K562 (cell line): ENCODE measurements around the gene UNC50. TPM values are rescaled to one million over a fixed set of nuclear protein-coding genes. Genes with fewer than 3 reads are reported as not detected.

ENCODE experiments used
- ATAC-seq: fragments of 200-7000 bp; cut with Tn5 transposase; 3 replicates; pipeline ENCODE4 v1.9.1; 2020; ENCODE audit warnings: moderate library complexity
- BruUV-seq: library from RNA; stranded (reverse); fragments of 400-500 nt; replicated peaks from 2 replicates; lab custom pipeline; 2021; lab: Mats Ljungman, UMichigan
- CTCF ChIA-PET: fragments of 300-600 bp; formaldehyde crosslinking; extraction: SDS; loops from one replicate; lab custom pipeline; 2021; ENCODE audit warnings: low intra/inter-chr PET ratio; lab: Yijun Ruan, JAX
- POLR2A ChIA-PET: fragments of 300-600, 350-650 bp; sonication (Branson Sonifier 250); formaldehyde crosslinking; extraction: SDS; loops from one replicate; lab custom pipeline; 2021; ENCODE audit warnings: antibody characterized with exemption, inconsistent platforms; lab: Yijun Ruan, JAX
- DNase-seq, 4 experiments: peaks; one replicate each; pipeline versions ENCODE4 v3.0.0 to v3.0.0-alpha.2; 2011 to 2018; ENCODE audit warnings: low spot score in 3 of 4, mixed read lengths in 3 of 4; ENCODE audit errors: extremely low read depth in 1 of 4
- FAIRE-seq: peaks from 2 replicates; lab custom pipeline; 2011; peaks lifted over from hg19 to GRCh38; lab: Jason Lieb, UNC
- H2AFZ ChIP-seq: 2 replicates; pipeline ENCODE4 v1.6.0; 2011; ENCODE audit warnings: low read depth, low read length, control low read depth, inconsistent platforms
- H3K27ac ChIP-seq: fragments of 200-600 bp; 3 replicates; pipeline ENCODE4 v1.8.0; 2011; ENCODE audit warnings: low read depth, mild to moderate bottlenecking, control low read depth, inconsistent platforms, low read length, moderate library complexity, mixed read lengths; ENCODE audit errors: extremely low read depth
- H3K27me3 ChIP-seq, 2 experiments: fragments of 300-600 bp in 1 of 2; 2 replicates in 1 of 2; 3 replicates in 1 of 2; pipeline versions ENCODE4 v1.6.0 to v1.8.0; 2011; ENCODE audit warnings: inconsistent platforms in 2 of 2, low read length in 2 of 2, mild to moderate bottlenecking in 1 of 2, mixed read lengths in 1 of 2, moderate library complexity in 1 of 2; ENCODE audit not compliant: control insufficient read depth in 2 of 2, insufficient read depth in 2 of 2
- H3K36me3 ChIP-seq: fragments of 300-600 bp; 3 replicates; pipeline ENCODE4 v1.8.0; 2011; ENCODE audit warnings: mild to moderate bottlenecking, low read length, inconsistent platforms; ENCODE audit not compliant: control insufficient read depth, insufficient read depth
- H3K4me1 ChIP-seq, 2 experiments: fragments of 200-600 bp in 1 of 2; replicated peaks in 1 of 2; 2 replicates in 1 of 2; 3 replicates in 1 of 2; pipeline versions ENCODE4 v1.5.1 to v1.8.0; 2011; ENCODE audit warnings: inconsistent platforms in 2 of 2, low read length in 2 of 2, mild to moderate bottlenecking in 1 of 2, mixed read lengths in 1 of 2, moderate library complexity in 1 of 2; ENCODE audit not compliant: control insufficient read depth in 2 of 2, insufficient read depth in 2 of 2
- H3K4me2 ChIP-seq: 2 replicates; pipeline ENCODE4 v1.6.1; 2011; ENCODE audit warnings: low read length, control low read depth, inconsistent platforms, mixed read lengths; ENCODE audit not compliant: insufficient read depth
- H3K4me3 ChIP-seq: fragments of 200-600 bp; sonication (generic), shearing (Covaris generic); 2 replicates; pipeline ENCODE4 v1.5.1; 2016; ENCODE audit warnings: control low read depth, inconsistent platforms
- H3K79me2 ChIP-seq: fragments of 200-600 bp; 3 replicates; pipeline ENCODE4 v1.8.0; 2011; ENCODE audit warnings: low read length, inconsistent platforms; ENCODE audit not compliant: control insufficient read depth, insufficient read depth
- H3K9ac ChIP-seq, 2 experiments: 2 replicates each; pipeline versions ENCODE4 v1.6.0 to v1.6.1; 2011; ENCODE audit warnings: low read depth in 2 of 2, low read length in 2 of 2, control low read depth in 1 of 2, inconsistent platforms in 1 of 2, mild to moderate bottlenecking in 1 of 2, mixed read lengths in 1 of 2; ENCODE audit not compliant: insufficient read depth in 1 of 2
- H3K9me1 ChIP-seq: one replicate; pipeline ENCODE4 v1.6.0; 2011; ENCODE audit warnings: inconsistent platforms, mild to moderate bottlenecking, low read length, moderate library complexity; ENCODE audit not compliant: control insufficient read depth, insufficient read depth
- H3K9me3 ChIP-seq: replicated peaks from 2 replicates; pipeline ENCODE4 v1.5.1; 2011; ENCODE audit warnings: low read depth, low read length, inconsistent platforms; ENCODE audit not compliant: control insufficient read depth, insufficient read depth
- H4K20me1 ChIP-seq: replicated peaks from 2 replicates; pipeline ENCODE4 v1.6.1; 2011; ENCODE audit warnings: low read length, inconsistent platforms, mixed read lengths; ENCODE audit not compliant: control insufficient read depth, insufficient read depth
- ARID1B ChIP-seq: fragments of 450-650 bp; IDR thresholded peaks from 2 replicates; pipeline ENCODE4 v1.6.1; 2016; ENCODE audit warnings: antibody characterized with exemption, mild to moderate bottlenecking, inconsistent platforms
- HDAC3 ChIP-seq: fragments of 450-650 bp; IDR thresholded peaks from 2 replicates; pipeline ENCODE4 v1.6.1; 2018; ENCODE audit warnings: borderline replicate concordance, mild to moderate bottlenecking, moderate library complexity; ENCODE audit not compliant: partially characterized antibody
- HMGXB4 ChIP-seq: sonication (generic); formaldehyde crosslinking; IDR thresholded peaks from 2 replicates; pipeline ENCODE4 v1.8.1; 2023; ENCODE audit warnings: mild to moderate bottlenecking, missing genetic modification reagents
- PHB ChIP-seq: fragments of 250-450 bp; sonication (Bioruptor Pico); IDR thresholded peaks from 2 replicates; pipeline ENCODE4 v1.5.0; 2021
- POLR2AphosphoS5 ChIP-seq: IDR thresholded peaks from 2 replicates; pipeline ENCODE4 v1.6.1; 2011; ENCODE audit warnings: mild to moderate bottlenecking, low read depth, low read length, moderate library complexity; ENCODE audit not compliant: control insufficient read depth, insufficient read depth
- SAFB ChIP-seq: fragments of 200-400 bp; formaldehyde crosslinking; IDR thresholded peaks from 2 replicates; pipeline ENCODE4 v1.6.1; 2017; ENCODE audit warnings: low read depth, low read length, borderline replicate concordance
- ZFX ChIP-seq: sonication (generic); formaldehyde crosslinking; IDR thresholded peaks from 2 replicates; pipeline ENCODE4 v1.8.0; 2022; ENCODE audit warnings: mild to moderate bottlenecking, missing genetic modification reagents, moderate library complexity
- WGBS: fragments of 100-300 bp; shearing (Covaris generic); methylation state at CpG from one replicate; pipeline ENCODE4 v1.1.6; 2016; ENCODE audit warnings: low coverage, mixed read lengths; ENCODE audit not compliant: insufficient coverage; ENCODE audit errors: missing lambda C conversion rate; 5-methylcytosine and 5-hydroxymethylcytosine counted together
- in situ Hi-C: fragments of 300-500 bp; cut with MboI; formaldehyde crosslinking; loops from 4 replicates; pipeline ENCODE4 v1.15.0; 2018; ENCODE audit warnings: inconsistent platforms, mixed read lengths
- intact Hi-C: fragments of 100-400 bp; cut with micrococcal nuclease; formaldehyde crosslinking; loops from 2 replicates; pipeline ENCODE4 v1.14.2; 2022
- polyA plus RNA-seq, 8 experiments: library from polyadenylated mRNA; depleted of rRNA in 4 of 8; stranded (reverse) in 5 of 8; unstranded in 3 of 8; fragments of >200 nt; fragmentation: Nextera tagmentation in 2 of 8; fragmentation: Illumina TruSeq in 1 of 8; extraction: Ambion mirVana in 2 of 8; extraction: Trizol in 1 of 8; gene quantifications; 2 replicates each; pipeline versions ENCODE4 v1.2.1 to v1.2.3, GENCODE V29; 2011 to 2014; ENCODE audit warnings: inconsistent platforms in 1 of 8, missing spikeins in 1 of 8
- total RNA-seq, 7 experiments: library from RNA; depleted of rRNA in 6 of 7; stranded (reverse); fragments of >200 nt in 6 of 7; fragmentation: Illumina TruSeq in 2 of 7; extraction: Trizol in 2 of 7; gene quantifications; 2 replicates each; pipeline versions ENCODE4 v1.2.1 to v1.2.3, GENCODE V29; 2011 to 2021; ENCODE audit warnings: low replicate concordance in 1 of 7

UNC50 gene
- total and polyA plus RNA-seq, 9 of the 15 experiments (the other 6 are each of a cell fraction or from before 2014, with no cell fraction given) = 30.0 to 52.9 (median 35.9) TPM

GRCh38 chr2:98617149-98617548 lies 8.8 kb downstream of the UNC50 start:
- CTCF ChIA-PET = no interaction called here
- no peak overlapping the region for H2AFZ ChIP-seq
- intact Hi-C loops = no loop called here

More at GRCh38 chr2:98617149-98617548, 8.8 kb downstream of the UNC50 start:
- 78% methylated on average over 5 of the region's 5 CpGs for WGBS
- no peak for FAIRE-seq
- no peaks in the 10 kb centered on the region for H3K9me3 ChIP-seq
- no peak overlapping the region for H3K27ac ChIP-seq
- POLR2A ChIA-PET = interaction anchor here (0.8 kb wide), 1 partner anchor 8 kb away, joined by 3 read pairs; the partner anchor contains the start of genes COA5 and UNC50
- no peak for TF ChIP-seq POLR2AphosphoS5
- TF ChIP-seq ZFX (CRISPR knock-in tag) = no peak
- no peak for TF ChIP-seq PHB (CRISPR knock-in tag)
- TF ChIP-seq SAFB = no peak
- TF ChIP-seq ARID1B = no peak
- TF ChIP-seq HDAC3 = no peak
- TF ChIP-seq HMGXB4 (CRISPR knock-in tag) = no peak
- TF ChIP-seq, all 486 proteins: peak for 0
- H3K79me2 ChIP-seq = no peaks in the 10 kb centered on the region
- ATAC-seq = no peak
- no TSS peak for BruUV-seq
- DNase-seq = no peak
- no peaks in the 10 kb centered on the region for H3K4me1 ChIP-seq
- H3K36me3 ChIP-seq = peaks cover 59% of the 10 kb centered on the region
- no peaks in the 10 kb centered on the region; the same call in 1 of the 2 replicates for H4K20me1 ChIP-seq
- no peak overlapping the region for H3K4me2 ChIP-seq
- no peak overlapping the region for H3K9ac ChIP-seq
- H3K9me1 ChIP-seq = no peaks in the 10 kb centered on the region
- H3K27me3 ChIP-seq = no peaks in the 10 kb centered on the region
- in situ Hi-C loops = no loop called here
- H3K4me3 ChIP-seq = no peak overlapping the region
